HG03175 (cell line): ENCODE data around the gene ADAMTS6.

Experiments
- ATAC-seq: cut with Tn5 transposase; IDR thresholded peaks from one replicate; pipeline ENCODE4 v1.9.1; 2021; ENCODE audit warnings: mild to moderate bottlenecking, moderate library complexity; ENCODE audit not compliant: unreplicated experiment

ADAMTS6 gene

DNA sequence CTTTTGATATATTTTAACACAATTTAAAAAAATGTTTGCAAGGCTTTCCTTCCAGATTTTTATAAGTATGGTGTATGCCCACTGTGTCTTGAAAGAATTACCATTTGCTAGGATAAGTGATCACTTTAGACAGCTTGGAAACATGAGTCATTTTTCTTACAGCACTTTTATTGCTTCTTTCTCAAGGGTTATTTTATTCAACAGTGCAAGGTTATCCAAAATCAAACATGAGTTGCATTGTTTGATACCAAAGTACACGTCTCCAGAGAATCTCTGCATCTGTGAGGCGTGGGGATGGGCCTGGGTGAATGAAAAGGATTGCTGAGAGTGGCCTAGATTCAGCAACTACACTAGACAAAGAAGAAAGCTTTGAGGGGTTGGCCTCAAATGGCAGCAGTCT is 329.6 kb downstream of the ADAMTS6 start:
- ATAC-seq, result no peak

DNA sequence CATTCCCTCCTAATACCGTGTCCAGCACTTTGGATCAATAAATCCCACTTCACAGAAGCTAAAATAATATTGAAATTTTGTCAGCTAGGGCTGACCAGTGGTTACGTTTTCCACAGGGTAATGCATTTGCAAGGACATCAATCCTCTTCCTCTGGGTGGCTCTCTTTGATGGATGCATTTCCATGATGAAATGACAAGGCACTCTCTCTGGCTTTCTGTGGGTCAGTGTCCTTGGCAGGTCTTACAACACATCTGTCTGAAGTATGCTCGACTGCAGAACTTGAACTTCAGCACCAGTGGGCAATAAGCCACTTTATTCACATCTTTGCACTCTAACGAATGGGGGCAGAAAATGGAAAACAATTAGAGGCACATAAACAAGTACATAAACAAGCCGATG is 330.1 kb downstream of the ADAMTS6 start:
- ATAC-seq, result no peak

- ATAC-seq, result no peak
Observed at GRCh38 chr5:65150599-65151304, 331.0 kb downstream of the ADAMTS6 start.

- ATAC-seq, result no peak
Observed at GRCh38 chr5:65149827-65150226, 331.9 kb downstream of the ADAMTS6 start.

DNA sequence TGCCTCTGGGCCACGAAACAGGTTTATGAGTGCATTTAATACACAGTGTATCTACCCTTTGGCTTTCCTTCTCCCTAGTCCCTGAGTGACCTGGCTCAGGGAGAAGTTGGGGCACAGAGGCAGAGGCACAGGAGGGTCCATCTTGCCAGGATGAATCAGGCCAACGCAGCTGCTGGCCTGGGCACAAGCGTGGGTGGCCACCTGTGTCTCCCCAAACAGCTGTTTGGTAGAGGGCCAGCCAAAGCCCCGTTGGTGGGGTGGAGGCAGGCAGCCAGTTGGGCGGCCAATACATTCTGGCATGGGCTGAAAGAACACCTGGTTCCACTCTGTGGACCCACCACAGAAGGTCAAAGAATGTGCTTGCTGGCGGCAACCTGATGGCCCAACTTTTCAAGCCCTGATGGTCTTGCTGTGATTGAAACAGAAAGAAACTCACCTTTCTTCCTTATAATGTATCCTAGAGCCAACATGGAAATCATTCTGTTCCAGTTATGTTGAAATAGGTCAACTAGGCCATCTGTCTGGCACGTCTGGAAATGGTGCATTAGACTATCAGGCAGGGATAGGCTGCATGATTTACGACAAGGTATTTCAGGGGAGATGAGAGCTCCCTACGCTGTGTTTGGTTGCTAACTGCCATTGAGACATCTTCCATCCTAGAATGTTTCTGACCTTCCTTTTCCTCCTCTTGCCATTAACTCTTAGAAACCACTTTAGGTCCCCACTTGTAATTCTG is 337.4 kb downstream of the ADAMTS6 start:
- ATAC-seq, result no peak

- ATAC-seq, result no peak
Observed at GRCh38 chr5:65142511-65143011, 339.2 kb downstream of the ADAMTS6 start.

DNA sequence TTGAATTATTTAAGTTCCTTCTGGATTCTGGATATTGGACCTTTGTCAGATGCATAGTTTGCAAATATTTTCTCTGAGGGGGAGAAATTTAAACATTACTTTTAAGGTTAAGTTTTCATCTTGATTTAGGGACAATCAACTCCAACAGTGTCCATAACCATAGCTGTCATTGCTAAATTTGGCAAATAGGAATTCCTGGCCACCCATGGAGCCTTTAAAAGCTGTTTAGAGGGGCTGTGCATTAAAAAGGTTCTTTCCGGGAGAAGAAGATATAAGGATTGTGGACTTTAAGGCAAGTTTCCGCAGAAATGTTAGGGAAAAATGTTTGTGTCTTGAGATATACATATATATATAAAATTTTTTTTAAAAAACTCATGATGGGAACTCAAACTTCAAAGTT is 339.7 kb downstream of the ADAMTS6 start:
- no peak for ATAC-seq

GRCh38 chr5:65141493-65141892 is 340.2 kb downstream of the ADAMTS6 start:
- no peak for ATAC-seq

- no peak for ATAC-seq
Observed at GRCh38 chr5:65137631-65138030, 344.1 kb downstream of the ADAMTS6 start.

DNA sequence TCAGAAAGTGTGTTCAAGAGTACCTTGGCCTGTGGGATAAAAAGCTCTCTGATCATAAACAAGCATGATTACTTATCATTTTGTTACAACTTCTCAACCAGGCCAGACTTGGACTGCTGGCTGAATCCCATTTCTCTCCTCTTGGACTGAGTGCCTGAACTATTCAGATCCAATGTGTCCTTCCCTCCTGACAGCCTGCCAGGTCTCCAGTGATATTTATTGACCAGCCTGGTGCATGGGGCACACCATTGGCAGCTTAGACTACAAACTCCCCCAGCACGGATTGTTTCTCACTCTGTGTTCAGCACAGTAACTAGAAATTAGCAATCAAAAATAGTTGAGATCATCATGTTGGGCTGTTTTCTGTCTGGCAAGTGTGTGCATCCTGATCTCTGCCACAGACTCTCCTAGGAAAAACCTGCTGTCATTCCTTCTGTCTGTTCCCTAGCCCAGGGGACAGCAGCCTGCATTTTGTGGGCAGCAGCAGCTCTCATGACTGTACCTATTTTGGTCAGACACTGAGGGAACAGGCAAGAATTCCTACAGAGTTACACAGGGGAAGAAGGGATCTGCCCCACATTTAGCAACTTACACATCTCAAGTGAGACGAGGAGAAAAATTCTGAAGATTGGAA is 348.1 kb downstream of the ADAMTS6 start:
- no peak for ATAC-seq

GRCh38 chr5:65132386-65132785 is 349.3 kb downstream of the ADAMTS6 start:
- no peak for ATAC-seq

GRCh38 chr5:65128226-65128625 is 353.5 kb downstream of the ADAMTS6 start:
- ATAC-seq, result no peak

DNA sequence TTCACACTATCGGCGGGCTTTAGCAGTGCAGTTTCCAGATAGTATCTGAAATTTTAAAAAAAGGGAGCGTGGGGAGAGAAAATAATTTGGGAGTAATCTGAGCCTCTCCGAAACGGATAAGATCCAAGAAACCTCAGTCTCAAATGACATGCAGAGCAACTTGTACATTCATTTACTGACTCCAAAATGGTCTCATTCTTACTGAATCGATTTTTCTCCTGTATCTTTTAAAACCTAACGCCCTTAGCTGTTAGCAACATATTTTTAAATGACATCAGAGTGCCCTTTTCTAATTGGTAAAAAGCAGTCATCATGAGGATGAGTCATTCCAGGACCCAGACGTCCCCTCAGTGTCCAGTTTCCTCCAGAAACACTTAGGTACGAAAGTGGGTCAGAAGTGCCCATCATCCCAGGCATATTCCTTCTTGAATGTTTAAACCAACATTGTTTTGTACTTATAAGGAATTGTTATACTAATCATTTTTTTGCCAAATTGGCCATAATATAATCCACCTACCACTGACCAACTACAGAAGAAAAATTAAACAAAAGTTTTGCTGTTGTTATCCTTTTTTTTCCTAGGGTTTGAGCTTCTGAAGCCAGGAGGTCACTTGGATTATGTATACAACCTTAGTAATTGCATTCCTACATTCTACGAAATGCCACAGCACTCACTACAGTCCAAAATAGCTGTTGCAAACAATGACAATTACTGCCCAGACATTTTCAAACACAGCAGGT is 354.4 kb downstream of the ADAMTS6 start:
- no peak for ATAC-seq

GRCh38 chr5:65126542-65127069 is 355.1 kb downstream of the ADAMTS6 start:
- no peak for ATAC-seq

- ATAC-seq, result no peak
Observed at GRCh38 chr5:65125591-65126541, 355.9 kb downstream of the ADAMTS6 start.

DNA sequence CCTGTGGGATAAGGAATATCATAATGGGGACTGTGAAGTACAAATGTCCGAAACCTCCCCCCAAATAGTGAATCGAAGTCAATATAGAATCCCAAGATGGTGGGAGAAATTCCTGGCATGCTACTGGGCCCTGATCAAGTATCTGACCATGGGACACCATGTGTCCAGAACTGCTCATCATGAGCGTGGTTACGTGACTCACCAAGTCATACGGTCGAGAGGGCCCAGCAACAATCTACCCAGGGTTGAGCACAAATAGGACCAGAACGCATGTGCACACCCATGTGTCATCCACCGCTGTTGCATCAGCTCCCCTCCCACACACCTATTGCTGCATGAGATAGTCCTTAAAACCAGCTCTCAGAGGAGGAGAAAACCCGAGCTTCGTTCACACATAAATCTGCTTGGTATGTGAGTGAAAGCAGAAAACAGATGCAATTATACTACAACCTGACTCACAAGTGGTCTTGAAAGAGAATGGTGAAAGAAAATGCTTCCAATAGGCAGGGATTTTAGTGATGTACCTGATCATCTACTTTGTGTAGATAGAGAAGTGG is 359.8 kb downstream of the ADAMTS6 start:
- no peak for ATAC-seq

GRCh38 chr5:65120371-65120967 is 361.3 kb downstream of the ADAMTS6 start:
- no peak for ATAC-seq

- ATAC-seq, result no peak
Observed at GRCh38 chr5:65117525-65117924, 364.2 kb downstream of the ADAMTS6 start.

DNA sequence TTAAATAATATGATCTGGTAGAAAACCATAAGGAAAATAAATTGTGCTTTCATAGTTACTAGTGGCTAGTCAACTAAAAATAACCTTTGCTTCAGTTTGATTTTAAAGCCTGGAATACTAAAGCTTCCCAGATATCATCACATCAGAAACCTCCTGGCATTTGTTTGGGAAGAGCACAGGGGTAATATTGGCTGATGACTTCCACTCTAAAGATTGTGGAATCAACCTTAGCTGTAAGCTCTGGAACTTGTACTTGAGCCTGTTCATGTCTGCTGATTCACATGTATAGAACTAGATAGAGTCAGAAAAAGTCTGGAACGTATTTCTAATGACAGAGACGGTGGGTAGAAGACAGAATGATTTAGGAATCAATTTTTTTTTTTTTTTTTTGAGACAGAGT is 367.9 kb downstream of the ADAMTS6 start:
- ATAC-seq, result no peak
